GM12865 (cell line): Measurements from ENCODE around the gene SMIM38.
A peak's percentile ranks its signal among the peaks of the same experiment; 100 is the strongest.

ENCODE experiments used
- DNase-seq: peaks from one replicate; pipeline ENCODE4 v3.0.0; 2010; ENCODE audit warnings: low read depth
- H3K4me3 ChIP-seq: 2 replicates; pipeline ENCODE4 v1.5.1; 2011; ENCODE audit warnings: mild to moderate bottlenecking, low read depth, low read length, control low read depth
- TF ChIP-seq, protein P1 (sequence below): IDR thresholded peaks from 2 replicates; pipeline ENCODE4 v1.5.1; 2011; ENCODE audit warnings: low read length, control low read depth, low read depth, inconsistent platforms; ENCODE audit not compliant: insufficient read depth; ENCODE audit errors: missing control alignments

Gene SMIM38

DNA sequence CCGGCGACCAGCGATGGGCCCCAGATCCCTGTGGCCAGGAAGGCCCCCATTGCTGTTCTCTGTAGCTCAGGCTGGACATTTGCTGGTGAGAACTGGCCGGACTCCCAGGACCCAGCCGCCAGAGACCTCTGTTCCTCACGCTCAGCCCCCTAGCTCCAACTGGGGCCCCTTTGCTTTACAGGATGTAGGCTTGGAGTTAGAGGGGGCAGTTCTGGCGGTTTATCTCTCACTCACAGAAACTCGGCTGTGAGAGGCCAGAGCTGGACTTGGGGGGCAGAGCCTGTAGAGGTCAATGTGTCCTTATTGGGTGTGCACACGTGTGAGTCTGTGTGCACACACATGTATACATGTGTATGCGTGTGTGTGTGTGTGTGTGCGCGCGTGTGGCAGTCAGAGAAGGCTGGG lies 502 bp downstream of the SMIM38 start:
- H3K4me3 ChIP-seq, result peak overlapping the region; percentile 63
- TF ChIP-seq, protein P1, sequence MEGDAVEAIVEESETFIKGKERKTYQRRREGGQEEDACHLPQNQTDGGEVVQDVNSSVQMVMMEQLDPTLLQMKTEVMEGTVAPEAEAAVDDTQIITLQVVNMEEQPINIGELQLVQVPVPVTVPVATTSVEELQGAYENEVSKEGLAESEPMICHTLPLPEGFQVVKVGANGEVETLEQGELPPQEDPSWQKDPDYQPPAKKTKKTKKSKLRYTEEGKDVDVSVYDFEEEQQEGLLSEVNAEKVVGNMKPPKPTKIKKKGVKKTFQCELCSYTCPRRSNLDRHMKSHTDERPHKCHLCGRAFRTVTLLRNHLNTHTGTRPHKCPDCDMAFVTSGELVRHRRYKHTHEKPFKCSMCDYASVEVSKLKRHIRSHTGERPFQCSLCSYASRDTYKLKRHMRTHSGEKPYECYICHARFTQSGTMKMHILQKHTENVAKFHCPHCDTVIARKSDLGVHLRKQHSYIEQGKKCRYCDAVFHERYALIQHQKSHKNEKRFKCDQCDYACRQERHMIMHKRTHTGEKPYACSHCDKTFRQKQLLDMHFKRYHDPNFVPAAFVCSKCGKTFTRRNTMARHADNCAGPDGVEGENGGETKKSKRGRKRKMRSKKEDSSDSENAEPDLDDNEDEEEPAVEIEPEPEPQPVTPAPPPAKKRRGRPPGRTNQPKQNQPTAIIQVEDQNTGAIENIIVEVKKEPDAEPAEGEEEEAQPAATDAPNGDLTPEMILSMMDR, result no peak
- DNase-seq, result peak; percentile 32

DNA sequence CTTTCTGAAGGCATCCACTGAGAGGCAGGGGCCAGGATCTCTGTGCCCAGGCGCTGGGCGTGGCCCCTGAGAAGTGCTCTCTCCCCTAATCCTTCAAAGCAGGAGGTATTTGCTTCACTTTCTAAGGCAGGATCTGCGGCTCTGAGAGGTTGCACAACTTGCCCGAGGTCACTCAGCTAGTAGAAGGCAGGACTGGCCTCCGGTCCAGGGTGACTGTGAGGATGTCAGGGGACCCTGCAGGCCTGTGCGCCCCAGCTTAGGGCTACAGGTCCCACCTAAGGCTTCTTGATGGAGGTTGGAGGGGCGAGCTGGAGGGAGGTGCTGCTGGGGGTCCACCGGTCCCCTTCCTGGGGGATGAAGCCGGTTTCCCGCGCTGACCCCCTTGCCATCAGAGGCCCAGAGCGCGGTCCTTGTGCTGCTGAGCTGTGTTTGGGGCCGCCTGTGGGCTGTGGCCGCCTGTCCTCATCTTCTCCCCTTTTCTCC lies 979 bp downstream of the SMIM38 start:
- H3K4me3 ChIP-seq, result peak overlapping the region; percentile 63
- TF ChIP-seq, protein P1, result no peak
- no peak for DNase-seq

DNA sequence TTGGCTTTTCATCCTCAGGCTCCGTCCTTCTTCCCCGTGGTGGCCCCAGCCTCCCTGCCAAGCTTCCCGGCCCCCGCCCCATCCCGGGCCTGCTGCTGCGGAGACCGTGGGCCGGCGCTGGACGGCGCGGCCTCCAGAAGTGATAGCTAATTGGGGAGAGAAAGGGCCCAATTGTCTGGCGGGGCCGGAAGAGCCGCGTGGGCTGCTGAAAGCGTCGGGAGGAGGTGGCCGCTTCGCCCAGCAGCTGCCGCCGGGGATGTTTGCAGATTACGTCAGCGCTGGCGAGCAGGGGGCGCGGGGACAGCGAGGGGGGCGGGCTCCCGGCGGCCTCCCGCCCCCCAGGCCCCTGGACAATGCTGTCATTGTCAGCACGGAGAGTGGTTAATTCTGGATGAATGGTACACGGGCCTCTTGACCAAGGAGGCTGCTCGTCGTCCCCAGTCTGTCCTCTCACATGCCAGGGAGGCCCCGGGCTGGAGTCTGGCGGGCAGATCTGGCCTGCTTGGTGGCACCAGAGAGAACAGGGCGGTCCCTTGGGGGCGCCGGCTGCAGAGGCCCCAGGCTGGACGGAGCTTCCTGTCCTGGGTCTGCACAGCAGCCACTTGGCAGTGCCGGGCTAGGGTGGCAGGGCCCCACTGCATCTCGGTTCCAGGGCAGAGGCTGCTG lies 1.6 kb downstream of the SMIM38 start:
- peak; percentile 65 for DNase-seq
- peak overlapping the region; percentile 63 for H3K4me3 ChIP-seq
- TF ChIP-seq, protein P1, result no peak

DNA sequence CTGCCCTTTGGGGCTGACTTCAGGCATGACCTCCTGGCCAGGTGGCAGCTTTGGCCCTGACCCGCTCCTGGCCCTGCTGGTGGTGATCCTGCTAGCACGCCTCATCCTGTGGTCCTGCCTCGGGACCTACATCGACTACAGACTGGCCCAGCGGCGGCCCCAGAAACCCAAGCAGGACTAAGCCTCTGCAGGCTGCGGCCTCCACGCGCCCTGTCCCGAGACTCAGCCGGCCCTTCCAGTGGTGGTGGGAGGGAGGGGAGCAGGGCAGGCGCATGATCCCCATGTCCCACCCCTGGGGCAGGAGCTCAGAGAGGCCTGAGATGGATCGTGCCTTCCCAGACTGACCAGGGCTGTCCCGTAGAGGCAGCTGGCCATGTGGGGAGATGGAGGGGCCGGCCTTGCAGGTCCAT lies 2.1 kb downstream of the SMIM38 start:
- no peak for DNase-seq
- H3K4me3 ChIP-seq, result peak overlapping the region; percentile 63
- TF ChIP-seq, protein P1, result no peak

DNA sequence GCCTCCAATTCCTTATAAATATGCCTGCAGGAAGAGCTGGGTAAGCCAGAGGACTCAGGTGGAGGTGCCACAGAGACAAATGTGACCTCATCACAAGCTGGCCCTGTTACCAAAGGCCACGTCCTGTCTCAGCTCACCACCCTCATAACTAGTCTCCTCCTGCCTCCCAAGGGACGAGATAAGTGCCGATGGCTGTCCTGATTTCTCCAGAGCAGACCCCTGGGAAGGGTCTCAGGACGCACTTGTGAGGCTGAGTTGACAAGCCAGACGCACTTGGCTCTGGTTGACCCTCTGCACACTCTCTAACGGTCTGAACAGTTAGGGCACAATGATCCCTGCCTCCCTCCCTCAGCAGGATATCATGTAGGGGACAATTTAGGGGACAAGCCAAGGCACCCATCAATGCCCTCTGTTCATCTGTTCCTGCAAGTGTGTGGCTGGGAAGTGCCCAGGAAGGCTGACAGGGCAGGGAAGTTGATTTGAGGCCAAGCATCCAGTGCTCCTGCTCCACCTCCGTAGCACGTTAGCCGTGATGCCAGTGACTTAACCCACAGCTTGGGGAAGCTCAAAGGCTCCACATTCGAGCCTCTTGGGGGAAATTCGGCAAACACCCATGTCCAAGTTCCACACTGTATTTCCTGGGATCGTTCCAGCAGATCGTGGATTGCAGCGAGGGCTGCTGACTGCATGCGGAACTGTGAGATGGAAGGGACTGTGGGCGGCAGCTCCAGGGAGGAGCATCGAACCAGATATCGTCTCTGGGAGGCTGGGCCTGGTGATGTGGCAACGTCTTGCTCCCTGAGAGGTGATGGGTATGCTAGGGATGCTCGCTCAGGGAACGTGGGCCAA lies 2.8 kb downstream of the SMIM38 start:
- no peak overlapping the region for H3K4me3 ChIP-seq
- DNase-seq, result no peak
- TF ChIP-seq, protein P1, result no peak

DNA sequence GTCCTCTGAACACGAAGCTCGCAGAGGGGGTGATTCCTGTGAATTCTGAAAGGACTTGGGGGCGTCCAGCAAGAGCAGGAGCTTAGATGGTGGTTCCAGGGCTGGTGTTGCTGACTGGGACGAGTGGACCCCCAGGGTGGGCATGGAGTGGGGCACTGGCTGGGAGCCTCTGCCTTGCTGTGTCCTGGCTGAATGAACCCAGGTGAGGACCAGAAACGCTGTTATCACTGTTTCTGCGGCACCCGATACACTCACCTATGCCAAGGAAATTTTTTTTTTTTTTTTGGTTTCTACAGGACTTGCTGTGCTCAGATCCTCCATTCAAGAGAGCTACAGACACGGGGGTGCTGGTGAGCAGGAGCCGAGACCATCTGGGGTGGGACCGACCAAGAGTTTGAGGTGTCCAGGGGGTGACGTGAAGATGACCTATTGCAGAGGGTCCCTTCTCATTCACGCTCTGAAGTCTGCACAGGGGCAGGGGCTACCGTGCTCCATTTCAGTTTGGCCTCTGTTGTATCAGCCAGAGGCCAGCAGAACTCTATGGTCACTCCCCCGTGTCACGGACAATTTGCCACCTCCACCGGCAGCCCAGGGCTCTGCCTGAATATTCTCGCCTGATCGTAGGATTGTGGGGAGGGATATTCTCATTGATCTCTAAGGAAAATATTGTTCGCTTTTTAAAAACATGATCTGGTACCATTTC lies 3.6 kb downstream of the SMIM38 start:
- TF ChIP-seq, protein P1, result no peak
- no peak overlapping the region for H3K4me3 ChIP-seq
- no peak for DNase-seq
